Heart right ventricle (tissue), 16 donors: ENCODE measurements around the gene SPTB. TPM values are rescaled to one million over a fixed set of nuclear protein-coding genes. Genes with fewer than 3 reads are reported as not detected.

Experiments used
- ATAC-seq, 8 donors: fragments of 200-7000 bp; cut with Tn5 transposase; one replicate each; pipeline ENCODE4 v1.9.1; 2020; ENCODE audit warnings: mild to moderate bottlenecking in 8 of 8, moderate library complexity in 8 of 8, moderate number of reproducible peaks in 1 of 8
- DNase-seq, 2 donors: peaks; one replicate each; pipeline ENCODE4 v3.0.0-alpha.2; 2020
- H3K27ac ChIP-seq, 10 donors: fragments of 200-600 bp; sonication (generic) in 2 of 10; one replicate each; pipeline versions ENCODE4 v1.5.0 to v1.8.0; 2020 to 2022; ENCODE audit warnings: mild to moderate bottlenecking in 3 of 10
- H3K27me3 ChIP-seq, 7 donors: fragments of 200-600 bp; one replicate each; pipeline ENCODE4 v1.8.0; 2021 to 2022; ENCODE audit warnings: mild to moderate bottlenecking in 2 of 7
- H3K36me3 ChIP-seq, 9 donors: fragments of 200-600 bp; sonication (generic) in 1 of 9; one replicate each; pipeline versions ENCODE4 v1.5.0 to v1.8.0; 2020 to 2022; ENCODE audit warnings: mild to moderate bottlenecking in 2 of 9
- H3K4me1 ChIP-seq, 9 donors: fragments of 200-600 bp; sonication (generic) in 1 of 9; one replicate each; pipeline versions ENCODE4 v1.5.0 to v1.8.0; 2020 to 2022; ENCODE audit warnings: mild to moderate bottlenecking in 4 of 9
- H3K4me3 ChIP-seq, 10 donors: fragments of 200-600 bp; sonication (generic) in 2 of 10; one replicate each; pipeline versions ENCODE4 v1.5.0 to v1.8.0; 2020 to 2022; ENCODE audit warnings: mild to moderate bottlenecking in 7 of 10, moderate library complexity in 2 of 10
- H3K9me3 ChIP-seq, 11 donors: fragments of 200-600 bp in 10 of 11; sonication (generic) in 2 of 11; one replicate each; pipeline versions ENCODE4 v1.5.0 to v1.8.0; 2013 to 2022; ENCODE audit warnings: mild to moderate bottlenecking in 2 of 11, control low read depth in 1 of 11, moderate library complexity in 1 of 11
- WGBS, 2 donors: extraction: QIAGEN DNeasy Blood & Tissue Kit; methylation state at CpG; one replicate each; pipeline ENCODE4 v1.1.7; 2013; ENCODE audit warnings: inconsistent platforms in 1 of 2; 5-methylcytosine and 5-hydroxymethylcytosine counted together
- intact Hi-C, 10 donors: fragments of 100-400 bp; cut with DNase I; formaldehyde crosslinking; loops; one replicate each; pipeline versions ENCODE4 v1.11.1 to v1.14.2; 2022
- polyA plus RNA-seq, 2 donors: library from polyadenylated mRNA; stranded (reverse); fragments of 200-250 nt; gene quantifications; one replicate each; pipeline ENCODE4 v1.2.3, GENCODE V29; 2013
- total RNA-seq, 10 donors: library from RNA; stranded (reverse); fragmentation: NEBNext Ultra II Directional in 3 of 10; extraction: Animal tissue kit (Norgen Biotek cat#: 25700) in 3 of 10; gene quantifications; one replicate each; pipeline versions ENCODE4 v1.2.1 to v1.2.4, GENCODE V29; 2021 to 2023
- TF ChIP-seq, protein P1 (sequence below), 9 donors: fragments of 200-600 bp; sonication (generic) in 2 of 9; IDR thresholded peaks; one replicate each; pipeline versions ENCODE4 v1.5.0 to v1.8.0; 2021 to 2022; ENCODE audit warnings: antibody characterized with exemption in 9 of 9, mild to moderate bottlenecking in 5 of 9, moderate library complexity in 1 of 9
- donor health status: Arrhythmogenic right ventricular cardiomyopathy.
- donor health status: ischemic (EF 13 %, LVEDD 7.1; RV severe dilation, severe dysfunction).
- donor health status: healthy with polysubstance abuse.
- donor health status: DM: no; HTN: yes; CAD: no.
- donor health status: DM: no; HTN: no; CAD: no.
- donor health status: ischemic (EF 25% LVEDD 6.9; RV normal size, moderate dysfunction).
- donor health status: ischemic (EF 25% LVEDD 5.7; RV mildly dilated, moderate dysfunction).
- donor health status: healthy.
- donor health status: DM: yes; HTN: yes; CAD: no.
- donor health status: Ischemic cardiomyopathy.
- donor health status: ischemic (EF 35%, LVEDD 5.7; RV mildly dilated, moderate dysfunction).
- donor health status: nonischemic (EF 11% LVEDD 7.7; RV severe dilation, severe dysfunction).
- donor health status: DM: yes; HTN: yes; CAD: no.
- donor health status: PGD.
- donor health status: ischemic (EF 29% LVEDD 5.4; RV normal size, mild dysfunction).
- donor health status: nonischemic (EF 23%, LVEDD 6.1; RV moderate dilation, normal function).

SPTB gene
- total and polyA plus RNA-seq, 12 donors, result 24.0 to 114 (median 92.1) TPM

DNA sequence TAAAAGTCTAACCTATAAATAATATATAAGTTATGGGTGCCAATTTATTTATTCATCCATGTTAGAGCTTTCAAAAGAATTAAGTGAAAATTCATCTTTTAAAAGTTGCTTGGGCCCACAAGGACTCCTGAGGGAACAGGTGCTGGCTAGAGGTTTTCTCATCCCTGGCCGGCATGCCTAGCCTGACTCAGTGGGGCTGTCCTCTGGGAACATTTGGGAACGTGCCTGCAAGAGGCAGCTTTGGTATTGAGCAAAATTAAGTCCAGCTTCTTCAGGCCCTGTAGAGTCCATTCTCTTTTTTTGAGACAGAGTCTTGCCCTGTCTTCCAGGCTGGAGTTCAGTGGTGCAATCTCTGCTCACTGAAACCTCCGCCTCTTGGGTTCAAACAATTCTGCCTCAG lies 44.7 kb downstream of the SPTB start:
- Histone ChIP-seq H3K27ac (no peak overlapping the region), H3K4me1 (peaks cover 0 to 33% (median 9%) of the 10 kb centered on the region in 9 donors), H3K9me3 (peaks cover 0 to 4% (median 0%) of the 10 kb centered on the region in 11 donors), H3K4me3 (no peak overlapping the region), H3K27me3 (peaks cover 0 to 10% (median 0%) of the 10 kb centered on the region in 7 donors), H3K36me3 (no peaks in the 10 kb centered on the region)
- intact Hi-C loops, result loop anchor here in 1 of 10 donors (5.0 kb wide), 1 partner anchor 42 kb away; the partner anchor contains the start of gene SPTB
- TF ChIP-seq, protein P1, sequence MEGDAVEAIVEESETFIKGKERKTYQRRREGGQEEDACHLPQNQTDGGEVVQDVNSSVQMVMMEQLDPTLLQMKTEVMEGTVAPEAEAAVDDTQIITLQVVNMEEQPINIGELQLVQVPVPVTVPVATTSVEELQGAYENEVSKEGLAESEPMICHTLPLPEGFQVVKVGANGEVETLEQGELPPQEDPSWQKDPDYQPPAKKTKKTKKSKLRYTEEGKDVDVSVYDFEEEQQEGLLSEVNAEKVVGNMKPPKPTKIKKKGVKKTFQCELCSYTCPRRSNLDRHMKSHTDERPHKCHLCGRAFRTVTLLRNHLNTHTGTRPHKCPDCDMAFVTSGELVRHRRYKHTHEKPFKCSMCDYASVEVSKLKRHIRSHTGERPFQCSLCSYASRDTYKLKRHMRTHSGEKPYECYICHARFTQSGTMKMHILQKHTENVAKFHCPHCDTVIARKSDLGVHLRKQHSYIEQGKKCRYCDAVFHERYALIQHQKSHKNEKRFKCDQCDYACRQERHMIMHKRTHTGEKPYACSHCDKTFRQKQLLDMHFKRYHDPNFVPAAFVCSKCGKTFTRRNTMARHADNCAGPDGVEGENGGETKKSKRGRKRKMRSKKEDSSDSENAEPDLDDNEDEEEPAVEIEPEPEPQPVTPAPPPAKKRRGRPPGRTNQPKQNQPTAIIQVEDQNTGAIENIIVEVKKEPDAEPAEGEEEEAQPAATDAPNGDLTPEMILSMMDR (IDR thresholded peaks at IDR 0.05), result no peak
- no peak for DNase-seq
- 64 to 82% methylated on average over 3 of the region's 3 CpGs for WGBS, 2 donors
- no peak for ATAC-seq

DNA sequence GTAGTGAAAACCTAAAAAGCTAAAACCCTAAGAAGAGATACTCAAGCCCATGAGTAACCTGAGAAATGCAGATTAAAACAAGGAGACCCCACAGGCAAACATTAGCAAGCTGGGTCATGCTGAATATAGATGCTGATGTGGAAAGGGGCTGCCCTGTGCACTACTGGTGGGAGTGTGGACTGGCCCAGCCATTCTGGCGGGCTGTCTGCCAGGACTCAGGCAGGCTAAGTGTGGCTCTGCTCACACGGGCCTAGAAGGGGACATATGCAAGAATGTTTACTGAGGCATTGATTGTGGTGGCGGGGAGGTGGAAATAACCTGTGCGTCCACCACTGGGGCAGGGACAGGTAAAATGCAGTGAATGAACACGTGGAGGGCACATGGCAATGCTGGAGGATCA lies 48.3 kb downstream of the SPTB start:
- Histone ChIP-seq H3K36me3 (no peaks in the 10 kb centered on the region), H3K27me3 (no peaks in the 10 kb centered on the region), H3K4me1 (peaks cover 0 to 35% (median 14%) of the 10 kb centered on the region in 9 donors), H3K9me3 (no peaks in the 10 kb centered on the region), H3K27ac (no peak overlapping the region), H3K4me3 (no peak overlapping the region)
- TF ChIP-seq, protein P1 (IDR thresholded peaks at IDR 0.05), result no peak
- peak in 3 of 8 donors; percentile 42 to 48 (median 45) for ATAC-seq
- intact Hi-C loops, result loop anchor here in 1 of 10 donors (5.0 kb wide), 1 partner anchor 46 kb away; the partner anchor contains the start of gene SPTB
- no peak for DNase-seq
- 70 to 71% methylated on average over 5 of the region's 5 CpGs for WGBS, 2 donors

DNA sequence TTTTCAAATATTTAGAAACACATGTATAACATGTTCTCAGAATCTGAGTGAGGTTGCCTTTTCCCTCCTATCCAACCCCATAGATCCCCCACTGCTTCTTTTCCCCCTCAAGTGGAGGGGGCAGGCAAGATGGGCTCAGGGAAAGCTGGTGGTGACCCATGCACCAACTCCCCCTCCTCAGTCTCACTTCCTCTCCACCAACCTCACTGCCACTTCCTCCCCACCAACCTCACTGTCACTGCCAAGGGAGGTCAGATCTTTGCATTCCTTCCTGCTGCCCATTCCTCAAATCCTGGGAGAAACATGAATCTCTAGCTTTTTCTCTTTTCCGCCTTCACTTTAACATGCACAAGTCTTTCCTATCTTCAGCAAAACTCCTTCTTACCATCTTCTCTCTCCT lies 48.7 kb downstream of the SPTB start:
- Histone ChIP-seq H3K36me3 (no peaks in the 10 kb centered on the region), H3K27ac (no peak overlapping the region), H3K27me3 (no peaks in the 10 kb centered on the region), H3K9me3 (no peaks in the 10 kb centered on the region), H3K4me1 (peaks cover 3 to 40% (median 18%) of the 10 kb centered on the region in 9 donors), H3K4me3 (no peak overlapping the region)
- TF ChIP-seq, protein P1 (IDR thresholded peaks at IDR 0.05), result no peak
- no peak for ATAC-seq
- DNase-seq, result no peak
- intact Hi-C loops, result loop anchor here in 1 of 10 donors (5.0 kb wide), 1 partner anchor 46 kb away; the partner anchor contains the start of gene SPTB
- 87 to 93% methylated on average over 1 of the region's 1 CpG for WGBS, 2 donors

DNA sequence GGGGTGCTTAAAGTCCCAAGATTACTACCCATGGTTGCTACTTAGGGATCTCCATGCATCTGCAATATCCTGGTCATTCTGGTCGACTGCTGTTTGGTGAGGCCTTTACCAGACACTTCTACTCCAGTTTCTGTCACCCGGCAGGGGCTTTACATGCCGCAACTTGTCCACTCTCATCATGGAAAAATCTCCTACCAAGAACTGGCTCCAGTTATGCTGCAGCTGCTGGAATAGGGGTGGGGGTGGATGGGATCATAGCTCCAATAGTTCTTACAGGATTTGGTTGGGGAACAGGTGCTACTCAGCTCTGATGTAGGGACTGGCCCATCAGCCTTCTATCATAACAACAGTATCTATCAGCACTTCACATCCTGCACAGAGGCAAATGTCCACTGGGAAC lies 51.6 kb downstream of the SPTB start:
- WGBS, 2 donors, result 80 to 88% methylated on average over 3 of the region's 3 CpGs
- ATAC-seq (no peak), DNase-seq (no peak)
- Histone ChIP-seq H3K4me1 (peaks cover 5 to 57% (median 28%) of the 10 kb centered on the region in 9 donors), H3K9me3 (no peaks in the 10 kb centered on the region), H3K27ac (no peak overlapping the region), H3K27me3 (peaks cover 0 to 3% (median 0%) of the 10 kb centered on the region in 7 donors), H3K4me3 (no peak overlapping the region), H3K36me3 (no peaks in the 10 kb centered on the region)
- intact Hi-C loops, result loop anchor here in 6 of 10 donors (5.0 to 10.0 kb wide), 3 partner anchors 49 to 157 kb away; partner anchors contain the start of genes FNTB (in 4 of the 6), SPTB (in 2 of the 6) and RAB15 (in 1 of the 6)
- TF ChIP-seq, protein P1 (IDR thresholded peaks at IDR 0.05), result no peak
